K562 (cell line): Measurements from ENCODE around the gene MEST. TPM values are rescaled to one million over a fixed set of nuclear protein-coding genes. Genes with fewer than 3 reads are reported as not detected.
"Not testable (repeated sequence)": the region's sequence is repeated elsewhere in the genome, so short reads cannot be mapped to it uniquely, and the experiment has no call there.

Source experiments
- ATAC-seq: fragments of 200-7000 bp; cut with Tn5 transposase; 3 replicates; pipeline ENCODE4 v1.9.1; 2020; ENCODE audit warnings: moderate library complexity
- BruUV-seq: library from RNA; stranded (reverse); fragments of 400-500 nt; replicated peaks from 2 replicates; lab custom pipeline; 2021; lab: Mats Ljungman, UMichigan
- CTCF ChIA-PET: fragments of 300-600 bp; formaldehyde crosslinking; extraction: SDS; loops from one replicate; lab custom pipeline; 2021; ENCODE audit warnings: low intra/inter-chr PET ratio; lab: Yijun Ruan, JAX
- POLR2A ChIA-PET: fragments of 300-600, 350-650 bp; sonication (Branson Sonifier 250); formaldehyde crosslinking; extraction: SDS; loops from one replicate; lab custom pipeline; 2021; ENCODE audit warnings: antibody characterized with exemption, inconsistent platforms; lab: Yijun Ruan, JAX
- DNase-seq, 4 experiments: peaks; one replicate each; pipeline versions ENCODE4 v3.0.0 to v3.0.0-alpha.2; 2011 to 2018; ENCODE audit warnings: low spot score in 3 of 4, mixed read lengths in 3 of 4; ENCODE audit errors: extremely low read depth in 1 of 4
- FAIRE-seq: peaks from 2 replicates; lab custom pipeline; 2011; peaks lifted over from hg19 to GRCh38; lab: Jason Lieb, UNC
- H2AFZ ChIP-seq: 2 replicates; pipeline ENCODE4 v1.6.0; 2011; ENCODE audit warnings: low read depth, low read length, control low read depth, inconsistent platforms
- H3K27ac ChIP-seq: fragments of 200-600 bp; 3 replicates; pipeline ENCODE4 v1.8.0; 2011; ENCODE audit warnings: low read depth, mild to moderate bottlenecking, control low read depth, inconsistent platforms, low read length, moderate library complexity, mixed read lengths; ENCODE audit errors: extremely low read depth
- H3K27me3 ChIP-seq, 2 experiments: fragments of 300-600 bp in 1 of 2; 2 replicates in 1 of 2; 3 replicates in 1 of 2; pipeline versions ENCODE4 v1.6.0 to v1.8.0; 2011; ENCODE audit warnings: inconsistent platforms in 2 of 2, low read length in 2 of 2, mild to moderate bottlenecking in 1 of 2, mixed read lengths in 1 of 2, moderate library complexity in 1 of 2; ENCODE audit not compliant: control insufficient read depth in 2 of 2, insufficient read depth in 2 of 2
- H3K36me3 ChIP-seq: fragments of 300-600 bp; 3 replicates; pipeline ENCODE4 v1.8.0; 2011; ENCODE audit warnings: mild to moderate bottlenecking, low read length, inconsistent platforms; ENCODE audit not compliant: control insufficient read depth, insufficient read depth
- H3K4me1 ChIP-seq, 2 experiments: fragments of 200-600 bp in 1 of 2; replicated peaks in 1 of 2; 2 replicates in 1 of 2; 3 replicates in 1 of 2; pipeline versions ENCODE4 v1.5.1 to v1.8.0; 2011; ENCODE audit warnings: inconsistent platforms in 2 of 2, low read length in 2 of 2, mild to moderate bottlenecking in 1 of 2, mixed read lengths in 1 of 2, moderate library complexity in 1 of 2; ENCODE audit not compliant: control insufficient read depth in 2 of 2, insufficient read depth in 2 of 2
- H3K4me2 ChIP-seq: 2 replicates; pipeline ENCODE4 v1.6.1; 2011; ENCODE audit warnings: low read length, control low read depth, inconsistent platforms, mixed read lengths; ENCODE audit not compliant: insufficient read depth
- H3K4me3 ChIP-seq: fragments of 200-600 bp; sonication (generic), shearing (Covaris generic); 2 replicates; pipeline ENCODE4 v1.5.1; 2016; ENCODE audit warnings: control low read depth, inconsistent platforms
- H3K79me2 ChIP-seq: fragments of 200-600 bp; 3 replicates; pipeline ENCODE4 v1.8.0; 2011; ENCODE audit warnings: low read length, inconsistent platforms; ENCODE audit not compliant: control insufficient read depth, insufficient read depth
- H3K9ac ChIP-seq, 2 experiments: 2 replicates each; pipeline versions ENCODE4 v1.6.0 to v1.6.1; 2011; ENCODE audit warnings: low read depth in 2 of 2, low read length in 2 of 2, control low read depth in 1 of 2, inconsistent platforms in 1 of 2, mild to moderate bottlenecking in 1 of 2, mixed read lengths in 1 of 2; ENCODE audit not compliant: insufficient read depth in 1 of 2
- H3K9me1 ChIP-seq: one replicate; pipeline ENCODE4 v1.6.0; 2011; ENCODE audit warnings: inconsistent platforms, mild to moderate bottlenecking, low read length, moderate library complexity; ENCODE audit not compliant: control insufficient read depth, insufficient read depth
- H3K9me3 ChIP-seq: replicated peaks from 2 replicates; pipeline ENCODE4 v1.5.1; 2011; ENCODE audit warnings: low read depth, low read length, inconsistent platforms; ENCODE audit not compliant: control insufficient read depth, insufficient read depth
- H4K20me1 ChIP-seq: replicated peaks from 2 replicates; pipeline ENCODE4 v1.6.1; 2011; ENCODE audit warnings: low read length, inconsistent platforms, mixed read lengths; ENCODE audit not compliant: control insufficient read depth, insufficient read depth
- ATF7 ChIP-seq: fragments of 450-650 bp; IDR thresholded peaks from 2 replicates; pipeline ENCODE4 v1.7.1; 2014; ENCODE audit warnings: mild to moderate bottlenecking, moderate library complexity
- C11orf30 ChIP-seq: fragments of 450-650 bp; IDR thresholded peaks from 2 replicates; pipeline ENCODE4 v1.6.1; 2016; ENCODE audit warnings: low read depth, mild to moderate bottlenecking
- E2F1 ChIP-seq: sonication (generic); formaldehyde crosslinking; IDR thresholded peaks from 2 replicates; pipeline ENCODE4 v1.8.1; 2023; ENCODE audit warnings: mild to moderate bottlenecking, missing genetic modification reagents, moderate library complexity
- HLTF ChIP-seq: fragments of 450-650 bp; IDR thresholded peaks from 2 replicates; pipeline ENCODE4 v1.6.1; 2016
- ILK ChIP-seq: fragments of 450-650 bp; IDR thresholded peaks from 2 replicates; pipeline ENCODE4 v1.6.1; 2016; ENCODE audit warnings: missing genetic modification characterization, low read depth, mild to moderate bottlenecking, missing compliant biosample characterization, moderate library complexity, borderline replicate concordance
- MNT ChIP-seq, 2 experiments: fragments of 450-650 bp; conservative IDR thresholded peaks; 2 replicates each; pipeline ENCODE4 v1.6.1; 2017; ENCODE audit warnings: mild to moderate bottlenecking in 2 of 2, moderate library complexity in 2 of 2
- MYC ChIP-seq, 2 experiments: fragments of 250-450 bp in 1 of 2; sonication (Bioruptor Pico) in 1 of 2; IDR thresholded peaks; 2 replicates each; pipeline versions ENCODE4 v1.5.1 to v1.6.1; 2012 to 2021; ENCODE audit warnings: low read depth in 2 of 2, borderline replicate concordance in 1 of 2, improper control_type of control experiment in 1 of 2, low read length in 1 of 2, mild to moderate bottlenecking in 1 of 2, moderate library complexity in 1 of 2
- NFE2 ChIP-seq: IDR thresholded peaks from 2 replicates; pipeline ENCODE4 v1.6.1; 2014; ENCODE audit warnings: antibody characterized with exemption, low read depth
- POLR2H ChIP-seq: IDR thresholded peaks from 2 replicates; pipeline ENCODE4 v1.6.1; 2016; ENCODE audit warnings: missing genetic modification characterization, low read depth, mild to moderate bottlenecking, control low read depth, missing compliant biosample characterization, moderate library complexity
- RFX1 ChIP-seq: fragments of 450-650 bp; IDR thresholded peaks from 2 replicates; pipeline ENCODE4 v1.6.1; 2016; ENCODE audit warnings: mild to moderate bottlenecking, moderate library complexity
- ZNF274 ChIP-seq: IDR thresholded peaks from 2 replicates; pipeline ENCODE4 v1.6.1; 2011; ENCODE audit warnings: low read depth, mild to moderate bottlenecking, low read length, moderate library complexity, borderline replicate concordance
- ZNF77 ChIP-seq: fragments of 250-450 bp; sonication (Bioruptor Pico); IDR thresholded peaks from 2 replicates; pipeline ENCODE4 v1.5.0; 2020
- WGBS: fragments of 100-300 bp; shearing (Covaris generic); methylation state at CpG from one replicate; pipeline ENCODE4 v1.1.6; 2016; ENCODE audit warnings: low coverage, mixed read lengths; ENCODE audit not compliant: insufficient coverage; ENCODE audit errors: missing lambda C conversion rate; 5-methylcytosine and 5-hydroxymethylcytosine counted together
- in situ Hi-C: fragments of 300-500 bp; cut with MboI; formaldehyde crosslinking; loops from 4 replicates; pipeline ENCODE4 v1.15.0; 2018; ENCODE audit warnings: inconsistent platforms, mixed read lengths
- intact Hi-C: fragments of 100-400 bp; cut with micrococcal nuclease; formaldehyde crosslinking; loops from 2 replicates; pipeline ENCODE4 v1.14.2; 2022
- polyA plus RNA-seq, 8 experiments: library from polyadenylated mRNA; depleted of rRNA in 4 of 8; stranded (reverse) in 5 of 8; unstranded in 3 of 8; fragments of >200 nt; fragmentation: Nextera tagmentation in 2 of 8; fragmentation: Illumina TruSeq in 1 of 8; extraction: Ambion mirVana in 2 of 8; extraction: Trizol in 1 of 8; gene quantifications; 2 replicates each; pipeline versions ENCODE4 v1.2.1 to v1.2.3, GENCODE V29; 2011 to 2014; ENCODE audit warnings: inconsistent platforms in 1 of 8, missing spikeins in 1 of 8
- total RNA-seq, 7 experiments: library from RNA; depleted of rRNA in 6 of 7; stranded (reverse); fragments of >200 nt in 6 of 7; fragmentation: Illumina TruSeq in 2 of 7; extraction: Trizol in 2 of 7; gene quantifications; 2 replicates each; pipeline versions ENCODE4 v1.2.1 to v1.2.3, GENCODE V29; 2011 to 2021; ENCODE audit warnings: low replicate concordance in 1 of 7
- TF ChIP-seq, protein P1 (sequence below): fragments of 450-650 bp; IDR thresholded peaks from 2 replicates; pipeline ENCODE4 v1.6.1; 2016; ENCODE audit warnings: missing biosample characterization, missing genetic modification characterization
- TF ChIP-seq, protein P2 (sequence below): sonication (generic); formaldehyde crosslinking; IDR thresholded peaks from 2 replicates; pipeline ENCODE4 v1.5.0; 2020; ENCODE audit warnings: missing genetic modification reagents

Gene MEST
- total and polyA plus RNA-seq, 9 of the 15 experiments (the other 6 are each of a cell fraction or from before 2014, with no cell fraction given): 0.04 to 0.74 (median 0.36) TPM; not detected in 1

DNA sequence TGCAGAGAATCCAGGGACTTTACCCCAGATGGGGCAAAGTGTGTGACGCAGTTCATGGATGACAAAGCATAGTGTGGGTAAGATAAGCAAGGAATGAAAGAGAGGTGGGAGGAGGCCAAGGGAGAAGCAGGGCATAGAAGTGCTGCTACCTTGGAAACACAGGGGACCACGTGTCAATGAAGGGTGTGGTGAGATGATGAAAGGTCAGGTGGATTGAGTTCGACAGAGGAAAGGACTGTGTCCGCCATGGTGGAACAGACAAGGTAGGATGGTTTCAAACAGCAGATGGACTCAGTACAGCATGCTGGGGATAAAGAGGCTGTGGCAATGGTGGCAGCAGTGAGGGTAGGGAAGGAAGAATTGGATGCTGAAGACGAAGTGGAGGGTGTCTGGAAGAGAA is 32.7 kb downstream of the MEST start (continued):
- TF ChIP-seq, protein P1, sequence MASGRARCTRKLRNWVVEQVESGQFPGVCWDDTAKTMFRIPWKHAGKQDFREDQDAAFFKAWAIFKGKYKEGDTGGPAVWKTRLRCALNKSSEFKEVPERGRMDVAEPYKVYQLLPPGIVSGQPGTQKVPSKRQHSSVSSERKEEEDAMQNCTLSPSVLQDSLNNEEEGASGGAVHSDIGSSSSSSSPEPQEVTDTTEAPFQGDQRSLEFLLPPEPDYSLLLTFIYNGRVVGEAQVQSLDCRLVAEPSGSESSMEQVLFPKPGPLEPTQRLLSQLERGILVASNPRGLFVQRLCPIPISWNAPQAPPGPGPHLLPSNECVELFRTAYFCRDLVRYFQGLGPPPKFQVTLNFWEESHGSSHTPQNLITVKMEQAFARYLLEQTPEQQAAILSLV (tag): no peak
- TF ChIP-seq ATF7 (no peak), MNT (conservative IDR thresholded peaks at IDR 0.05) (no peak; a peak in 1 of 4 replicates), ZNF77 (CRISPR knock-in tag) (no peak), RFX1 (peak; percentile 58; the same call in 1 of the 2 replicates), ILK (tag) (no peak), POLR2H (tag) (no peak), MYC (IDR thresholded peaks at IDR 0.05; ENCODE audit: low read depth, low read length) (peak; percentile 45; the same call in 1 of the 2 replicates), MYC (CRISPR knock-in tag; IDR thresholded peaks at IDR 0.05; ENCODE audit: borderline replicate concordance, low read depth) (no peak), HLTF (0 out of 2 replicates have a peak, but pooled peaks have one; percentile 66), C11orf30 (peak; percentile 77), NFE2 (peak; percentile 23; the same call in 1 of the 2 replicates), E2F1 (CRISPR knock-in tag) (no peak), ZNF274 (no peak)
- TF ChIP-seq, protein P2, sequence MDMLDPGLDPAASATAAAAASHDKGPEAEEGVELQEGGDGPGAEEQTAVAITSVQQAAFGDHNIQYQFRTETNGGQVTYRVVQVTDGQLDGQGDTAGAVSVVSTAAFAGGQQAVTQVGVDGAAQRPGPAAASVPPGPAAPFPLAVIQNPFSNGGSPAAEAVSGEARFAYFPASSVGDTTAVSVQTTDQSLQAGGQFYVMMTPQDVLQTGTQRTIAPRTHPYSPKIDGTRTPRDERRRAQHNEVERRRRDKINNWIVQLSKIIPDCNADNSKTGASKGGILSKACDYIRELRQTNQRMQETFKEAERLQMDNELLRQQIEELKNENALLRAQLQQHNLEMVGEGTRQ: peak; percentile 16; the same call in 1 of the 2 replicates

DNA sequence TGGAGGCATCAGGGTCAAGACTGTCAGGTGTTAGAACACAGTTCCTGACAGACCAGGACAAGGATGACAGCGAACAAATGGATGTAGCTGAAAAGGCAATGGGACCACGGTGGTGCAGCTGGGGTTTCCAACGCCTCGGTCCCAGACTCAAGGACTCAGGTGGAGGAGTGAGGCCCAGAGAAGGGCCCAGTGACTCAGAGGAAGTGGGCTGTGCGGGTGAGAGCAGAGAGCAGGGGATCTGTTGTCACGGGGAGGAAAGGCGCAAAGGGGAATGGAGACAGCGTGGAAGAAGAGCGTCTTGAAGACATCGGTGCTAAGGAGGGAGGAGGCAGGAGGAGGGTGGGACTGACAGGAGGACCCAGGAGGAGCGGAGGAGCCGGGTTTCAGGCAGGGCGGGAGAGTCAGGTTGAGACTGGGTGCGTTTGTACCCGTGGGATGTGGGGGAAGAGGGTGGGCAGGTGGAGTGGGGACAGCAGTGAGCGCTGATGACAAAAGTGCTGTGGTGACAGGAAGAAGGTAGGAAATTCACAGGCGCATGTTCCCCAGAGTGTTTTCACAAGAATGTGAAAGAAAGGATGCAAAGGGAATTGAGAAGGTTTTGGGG is 36.0 kb downstream of the MEST start:
- ATAC-seq, in situ Hi-C loops, H3K9me1 ChIP-seq, H3K4me3 ChIP-seq, DNase-seq, POLR2A ChIA-PET, CTCF ChIA-PET, BruUV-seq, H3K79me2 ChIP-seq, H3K9me3 ChIP-seq, H3K27ac ChIP-seq, FAIRE-seq, H3K4me1 ChIP-seq, H3K27me3 ChIP-seq, H3K4me2 ChIP-seq, intact Hi-C loops, H4K20me1 ChIP-seq, H3K9ac ChIP-seq, H2AFZ ChIP-seq, H3K36me3 ChIP-seq: not testable (repeated sequence)
- 51% methylated on average over 13 of the region's 17 CpGs for WGBS
